HepG2 (cell line): ENCODE results near the gene SNAP23. TPM values are rescaled to one million over a fixed set of nuclear protein-coding genes. Genes with fewer than 3 reads are reported as not detected.

Experiments used
- NRL ChIP-seq: sonication (generic); formaldehyde crosslinking; IDR thresholded peaks from 2 replicates; pipeline ENCODE4 v1.5.0; 2020; ENCODE audit warnings: missing genetic modification reagents, mild to moderate bottlenecking, moderate library complexity, borderline replicate concordance
- TBX3 ChIP-seq: fragments of 450-650 bp; IDR thresholded peaks from 2 replicates; pipeline ENCODE4 v1.6.1; 2017; ENCODE audit warnings: antibody characterized with exemption, mild to moderate bottlenecking, inconsistent platforms, borderline replicate concordance
- ZNF766 ChIP-seq: sonication (generic); formaldehyde crosslinking; IDR thresholded peaks from 2 replicates; pipeline ENCODE4 v1.5.0; 2020; ENCODE audit warnings: missing genetic modification reagents, borderline replicate concordance
- polyA plus RNA-seq, 8 experiments: library from polyadenylated mRNA; depleted of rRNA in 3 of 8; stranded (reverse) in 7 of 8; unstranded in 1 of 8; fragments of >200 nt; fragmentation: Illumina TruSeq in 4 of 8; extraction: Trizol in 4 of 8; gene quantifications; 2 replicates each; pipeline versions ENCODE4 v1.2.1 to v1.2.3, GENCODE V29; 2011 to 2016; ENCODE audit warnings: low read depth in 4 of 8, missing spikeins in 1 of 8, mixed read lengths in 1 of 8; ENCODE audit not compliant: insufficient read depth in 1 of 8
- total RNA-seq, 5 experiments: library from RNA; depleted of rRNA; stranded (reverse); fragments of >200 nt; fragmentation: Illumina TruSeq; extraction: Trizol; gene quantifications; 2 replicates each; pipeline ENCODE4 v1.2.3, GENCODE V29; 2016; ENCODE audit warnings: low read depth in 1 of 5
- TF ChIP-seq, protein P1 (sequence below): sonication (generic); formaldehyde crosslinking; conservative IDR thresholded peaks from 2 replicates; pipeline ENCODE4 v1.4.0; 2020; ENCODE audit warnings: missing genetic modification reagents
- TF ChIP-seq, protein P2 (sequence below): sonication (generic); formaldehyde crosslinking; IDR thresholded peaks from 2 replicates; pipeline ENCODE4 v1.5.0; 2020; ENCODE audit warnings: missing genetic modification reagents, mild to moderate bottlenecking, borderline replicate concordance
- TF ChIP-seq, protein P3 (sequence below): sonication (generic); formaldehyde crosslinking; IDR thresholded peaks from 2 replicates; pipeline ENCODE4 v1.4.0; 2020; ENCODE audit warnings: missing genetic modification reagents, mild to moderate bottlenecking, borderline replicate concordance
- TF ChIP-seq, protein P4 (sequence below): sonication (generic); formaldehyde crosslinking; conservative IDR thresholded peaks from 2 replicates; pipeline ENCODE4 v1.8.0; 2022; ENCODE audit warnings: missing genetic modification reagents
- TF ChIP-seq, protein P5 (sequence below): sonication (generic); formaldehyde crosslinking; IDR thresholded peaks from 2 replicates; pipeline ENCODE4; 2020; ENCODE audit warnings: missing genetic modification reagents, mild to moderate bottlenecking, borderline replicate concordance

The SNAP23 gene
- total and polyA plus RNA-seq, 2 of the 13 experiments (the other 11 are each of a cell fraction or from before 2014, with no cell fraction given), result 37.0 to 101 TPM

DNA sequence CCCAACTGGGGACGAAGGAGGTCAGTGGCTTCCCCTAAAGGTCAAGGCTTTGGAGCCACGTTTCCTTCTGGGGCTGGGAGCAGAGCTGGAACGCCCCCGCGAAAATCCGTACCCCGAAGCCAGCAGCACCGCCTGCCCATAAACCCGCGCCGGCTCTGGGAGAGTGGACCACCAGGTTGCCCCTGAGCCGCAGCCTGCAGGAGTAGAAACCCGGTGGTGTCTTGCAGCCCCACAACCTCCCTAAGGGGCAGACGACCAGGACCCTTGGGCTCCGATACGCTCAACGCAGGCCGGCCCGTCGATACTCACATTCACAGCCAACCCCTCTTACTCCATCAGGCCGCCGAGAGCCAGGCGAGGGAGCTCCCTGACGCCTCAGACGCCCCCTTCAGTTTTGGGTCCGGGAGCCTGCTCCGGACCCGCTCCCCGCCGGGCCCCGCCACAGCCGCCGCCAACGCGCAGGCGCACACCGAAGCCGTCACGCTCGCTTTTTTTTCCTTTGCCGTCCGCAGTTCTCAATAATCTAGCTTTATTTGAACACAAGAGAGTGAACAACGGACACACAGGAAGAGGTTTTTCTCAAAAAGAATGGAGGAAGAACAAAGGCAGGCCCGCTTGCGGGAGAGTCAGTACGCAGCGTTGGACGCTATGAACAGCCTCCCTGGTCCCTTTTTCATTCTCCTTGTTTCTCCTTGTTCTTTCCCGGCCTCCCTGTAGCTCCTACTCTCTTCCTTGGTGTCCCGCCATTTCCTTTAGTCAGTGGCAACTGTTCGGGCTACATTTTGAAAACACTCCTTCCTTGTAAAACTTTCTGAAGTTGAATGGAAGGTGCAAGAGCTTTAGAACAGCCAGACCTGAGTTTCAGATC, 4.5 kb upstream of the SNAP23 start, which contains the start of gene ZNF106 (continued):
- TF ChIP-seq, protein P1, sequence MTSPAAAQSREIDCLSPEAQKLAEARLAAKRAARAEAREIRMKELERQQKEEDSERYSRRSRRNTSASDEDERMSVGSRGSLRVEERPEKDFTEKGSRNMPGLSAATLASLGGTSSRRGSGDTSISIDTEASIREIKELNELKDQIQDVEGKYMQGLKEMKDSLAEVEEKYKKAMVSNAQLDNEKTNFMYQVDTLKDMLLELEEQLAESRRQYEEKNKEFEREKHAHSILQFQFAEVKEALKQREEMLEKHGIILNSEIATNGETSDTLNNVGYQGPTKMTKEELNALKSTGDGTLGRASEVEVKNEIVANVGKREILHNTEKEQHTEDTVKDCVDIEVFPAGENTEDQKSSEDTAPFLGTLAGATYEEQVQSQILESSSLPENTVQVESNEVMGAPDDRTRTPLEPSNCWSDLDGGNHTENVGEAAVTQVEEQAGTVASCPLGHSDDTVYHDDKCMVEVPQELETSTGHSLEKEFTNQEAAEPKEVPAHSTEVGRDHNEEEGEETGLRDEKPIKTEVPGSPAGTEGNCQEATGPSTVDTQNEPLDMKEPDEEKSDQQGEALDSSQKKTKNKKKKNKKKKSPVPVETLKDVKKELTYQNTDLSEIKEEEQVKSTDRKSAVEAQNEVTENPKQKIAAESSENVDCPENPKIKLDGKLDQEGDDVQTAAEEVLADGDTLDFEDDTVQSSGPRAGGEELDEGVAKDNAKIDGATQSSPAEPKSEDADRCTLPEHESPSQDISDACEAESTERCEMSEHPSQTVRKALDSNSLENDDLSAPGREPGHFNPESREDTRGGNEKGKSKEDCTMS, result no peak
- TF ChIP-seq, protein P2, sequence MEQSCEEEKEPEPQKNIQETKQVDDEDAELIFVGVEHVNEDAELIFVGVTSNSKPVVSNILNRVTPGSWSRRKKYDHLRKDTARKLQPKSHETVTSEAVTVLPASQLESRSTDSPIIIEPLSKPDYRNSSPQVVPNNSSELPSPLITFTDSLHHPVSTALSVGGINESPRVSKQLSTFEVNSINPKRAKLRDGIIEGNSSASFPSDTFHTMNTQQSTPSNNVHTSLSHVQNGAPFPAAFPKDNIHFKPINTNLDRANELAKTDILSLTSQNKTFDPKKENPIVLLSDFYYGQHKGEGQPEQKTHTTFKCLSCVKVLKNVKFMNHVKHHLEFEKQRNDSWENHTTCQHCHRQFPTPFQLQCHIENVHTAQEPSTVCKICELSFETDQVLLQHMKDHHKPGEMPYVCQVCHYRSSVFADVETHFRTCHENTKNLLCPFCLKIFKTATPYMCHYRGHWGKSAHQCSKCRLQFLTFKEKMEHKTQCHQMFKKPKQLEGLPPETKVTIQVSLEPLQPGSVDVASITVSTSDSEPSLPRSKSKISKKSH, result no peak
- TF ChIP-seq, protein P3, sequence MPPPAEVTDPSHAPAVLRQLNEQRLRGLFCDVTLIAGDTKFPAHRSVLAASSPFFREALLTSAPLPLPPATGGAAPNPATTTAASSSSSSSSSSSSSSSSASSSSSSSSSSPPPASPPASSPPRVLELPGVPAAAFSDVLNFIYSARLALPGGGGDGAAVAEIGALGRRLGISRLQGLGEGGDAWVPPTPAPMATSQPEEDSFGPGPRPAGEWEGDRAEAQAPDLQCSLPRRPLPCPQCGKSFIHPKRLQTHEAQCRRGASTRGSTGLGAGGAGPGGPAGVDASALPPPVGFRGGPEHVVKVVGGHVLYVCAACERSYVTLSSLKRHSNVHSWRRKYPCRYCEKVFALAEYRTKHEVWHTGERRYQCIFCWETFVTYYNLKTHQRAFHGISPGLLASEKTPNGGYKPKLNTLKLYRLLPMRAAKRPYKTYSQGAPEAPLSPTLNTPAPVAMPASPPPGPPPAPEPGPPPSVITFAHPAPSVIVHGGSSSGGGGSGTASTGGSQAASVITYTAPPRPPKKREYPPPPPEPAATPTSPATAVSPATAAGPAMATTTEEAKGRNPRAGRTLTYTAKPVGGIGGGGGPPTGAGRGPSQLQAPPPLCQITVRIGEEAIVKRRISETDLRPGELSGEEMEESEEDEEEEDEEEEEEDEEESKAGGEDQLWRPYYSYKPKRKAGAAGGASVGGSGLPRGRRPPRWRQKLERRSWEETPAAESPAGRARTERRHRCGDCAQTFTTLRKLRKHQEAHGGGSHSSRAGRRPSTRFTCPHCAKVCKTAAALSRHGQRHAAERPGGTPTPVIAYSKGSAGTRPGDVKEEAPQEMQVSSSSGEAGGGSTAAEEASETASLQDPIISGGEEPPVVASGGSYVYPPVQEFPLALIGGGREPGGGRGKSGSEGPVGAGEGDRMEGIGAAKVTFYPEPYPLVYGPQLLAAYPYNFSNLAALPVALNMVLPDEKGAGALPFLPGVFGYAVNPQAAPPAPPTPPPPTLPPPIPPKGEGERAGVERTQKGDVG (CRISPR knock-in tag), result no peak; the same call in 1 of the 2 replicates
- TF ChIP-seq, protein P4, sequence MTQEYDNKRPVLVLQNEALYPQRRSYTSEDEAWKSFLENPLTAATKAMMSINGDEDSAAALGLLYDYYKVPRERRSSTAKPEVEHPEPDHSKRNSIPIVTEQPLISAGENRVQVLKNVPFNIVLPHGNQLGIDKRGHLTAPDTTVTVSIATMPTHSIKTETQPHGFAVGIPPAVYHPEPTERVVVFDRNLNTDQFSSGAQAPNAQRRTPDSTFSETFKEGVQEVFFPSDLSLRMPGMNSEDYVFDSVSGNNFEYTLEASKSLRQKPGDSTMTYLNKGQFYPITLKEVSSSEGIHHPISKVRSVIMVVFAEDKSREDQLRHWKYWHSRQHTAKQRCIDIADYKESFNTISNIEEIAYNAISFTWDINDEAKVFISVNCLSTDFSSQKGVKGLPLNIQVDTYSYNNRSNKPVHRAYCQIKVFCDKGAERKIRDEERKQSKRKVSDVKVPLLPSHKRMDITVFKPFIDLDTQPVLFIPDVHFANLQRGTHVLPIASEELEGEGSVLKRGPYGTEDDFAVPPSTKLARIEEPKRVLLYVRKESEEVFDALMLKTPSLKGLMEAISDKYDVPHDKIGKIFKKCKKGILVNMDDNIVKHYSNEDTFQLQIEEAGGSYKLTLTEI (CRISPR knock-in tag), result no peak
- TF ChIP-seq, protein P5, sequence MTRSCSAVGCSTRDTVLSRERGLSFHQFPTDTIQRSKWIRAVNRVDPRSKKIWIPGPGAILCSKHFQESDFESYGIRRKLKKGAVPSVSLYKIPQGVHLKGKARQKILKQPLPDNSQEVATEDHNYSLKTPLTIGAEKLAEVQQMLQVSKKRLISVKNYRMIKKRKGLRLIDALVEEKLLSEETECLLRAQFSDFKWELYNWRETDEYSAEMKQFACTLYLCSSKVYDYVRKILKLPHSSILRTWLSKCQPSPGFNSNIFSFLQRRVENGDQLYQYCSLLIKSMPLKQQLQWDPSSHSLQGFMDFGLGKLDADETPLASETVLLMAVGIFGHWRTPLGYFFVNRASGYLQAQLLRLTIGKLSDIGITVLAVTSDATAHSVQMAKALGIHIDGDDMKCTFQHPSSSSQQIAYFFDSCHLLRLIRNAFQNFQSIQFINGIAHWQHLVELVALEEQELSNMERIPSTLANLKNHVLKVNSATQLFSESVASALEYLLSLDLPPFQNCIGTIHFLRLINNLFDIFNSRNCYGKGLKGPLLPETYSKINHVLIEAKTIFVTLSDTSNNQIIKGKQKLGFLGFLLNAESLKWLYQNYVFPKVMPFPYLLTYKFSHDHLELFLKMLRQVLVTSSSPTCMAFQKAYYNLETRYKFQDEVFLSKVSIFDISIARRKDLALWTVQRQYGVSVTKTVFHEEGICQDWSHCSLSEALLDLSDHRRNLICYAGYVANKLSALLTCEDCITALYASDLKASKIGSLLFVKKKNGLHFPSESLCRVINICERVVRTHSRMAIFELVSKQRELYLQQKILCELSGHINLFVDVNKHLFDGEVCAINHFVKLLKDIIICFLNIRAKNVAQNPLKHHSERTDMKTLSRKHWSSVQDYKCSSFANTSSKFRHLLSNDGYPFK (CRISPR knock-in tag), result peak; percentile 65; the same call in 1 of the 2 replicates
- no peak for TF ChIP-seq TBX3
- TF ChIP-seq ZNF766 (CRISPR knock-in tag), result peak; percentile 79; the same call in 1 of the 2 replicates
- TF ChIP-seq NRL, result no peak
